Right hindlimb (tissue), 1 donor: Measurements from ENCODE around the gene ST7L.
"Not testable (repeated sequence)": the region's sequence is repeated elsewhere in the genome, so short reads cannot be mapped to it uniquely, and the experiment has no call there.

ENCODE experiments used
- DNase-seq: peaks from one replicate; pipeline ENCODE4 v3.0.0-alpha.2; 2018

ST7L gene

DNA sequence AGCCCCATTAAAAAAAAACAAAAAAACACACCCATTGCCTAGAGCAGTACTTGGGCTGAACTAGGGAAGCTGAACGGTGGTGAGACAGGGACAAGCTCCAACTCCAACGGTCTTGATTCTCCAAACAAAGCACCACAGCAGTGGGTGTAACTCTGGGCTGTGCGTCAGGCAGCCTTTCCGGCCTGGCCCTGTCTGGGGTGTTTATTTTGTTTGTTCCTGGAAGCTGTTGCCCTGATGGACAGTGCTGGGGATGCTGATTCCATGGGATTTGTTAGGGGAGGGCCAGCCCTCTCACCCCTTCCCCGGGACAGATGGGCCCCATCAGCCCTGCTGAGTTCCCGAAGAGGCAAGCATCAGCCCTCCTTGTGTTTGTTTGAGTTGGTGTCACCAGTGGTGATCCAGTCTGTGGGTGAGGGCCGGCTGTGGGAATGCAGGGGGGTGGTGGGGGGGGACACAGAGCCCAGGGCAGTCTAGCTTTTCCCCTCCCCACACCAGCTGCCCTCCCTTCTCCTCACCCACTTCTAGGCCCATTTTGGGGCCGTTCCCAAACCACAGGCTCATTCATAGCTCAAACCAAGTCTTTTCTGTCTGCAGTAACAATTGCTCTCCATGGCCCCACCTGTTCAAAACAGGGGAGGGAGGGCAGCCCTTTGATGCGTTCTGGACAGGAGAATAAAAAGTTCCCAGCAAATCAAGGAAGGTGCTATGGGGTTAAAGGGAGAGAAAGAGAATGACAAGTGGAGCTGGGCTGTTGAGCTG is 105.7 kb downstream of the ST7L start:
- DNase-seq = no peak

GRCh38 chr1:112511897-112512296 is 107.0 kb downstream of the ST7L start:
- no peak for DNase-seq

DNA sequence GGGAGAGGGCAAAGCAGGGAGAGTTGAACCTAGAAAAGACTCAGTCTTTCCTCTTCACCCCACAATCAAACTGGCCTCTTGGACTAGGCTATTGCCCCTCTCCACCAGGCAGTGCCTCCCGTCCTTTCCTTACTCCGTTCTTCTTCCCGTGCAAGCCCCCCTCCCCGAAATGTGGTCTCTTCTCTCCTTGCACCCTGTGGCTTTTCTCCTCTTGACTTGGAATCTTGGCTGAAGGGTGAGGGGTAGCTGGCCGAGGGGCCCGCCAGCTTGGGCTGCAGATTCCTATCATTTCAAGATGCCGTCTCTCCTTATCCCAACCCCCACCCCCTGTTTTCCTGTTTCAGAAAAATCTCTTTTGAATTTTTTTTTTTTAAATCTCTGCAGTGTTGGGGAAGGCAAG is 108.6 kb downstream of the ST7L start:
- DNase-seq = no peak

DNA sequence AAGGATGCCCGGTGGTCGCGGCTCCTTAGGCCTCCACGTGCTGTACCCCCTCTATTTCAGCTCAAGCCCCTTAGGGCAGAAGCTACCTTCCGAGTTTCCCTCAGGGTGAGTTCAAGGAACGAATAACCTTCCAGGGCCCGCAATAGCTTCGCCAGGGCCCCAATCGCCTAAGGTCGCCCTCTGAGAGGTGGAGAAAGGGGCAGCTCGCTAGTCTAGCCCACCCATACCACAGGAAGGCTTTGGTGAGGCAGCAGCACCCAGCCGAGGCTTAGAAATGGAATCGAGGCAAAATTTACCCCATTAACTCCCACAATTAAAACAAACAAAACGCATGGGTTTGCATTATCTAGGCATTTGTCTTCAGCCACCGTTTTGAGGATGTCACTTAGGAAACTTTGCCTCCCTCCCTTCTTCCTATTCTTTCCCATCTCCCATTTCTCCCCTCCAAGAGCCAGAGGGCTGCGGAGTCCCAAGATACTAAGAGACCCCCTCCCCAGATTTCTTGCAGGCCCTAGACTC is 109.2 kb downstream of the ST7L start:
- no peak for DNase-seq

- peak; percentile 51 for DNase-seq
These were observed 109.8 kb downstream of the ST7L start for GRCh38 chr1:112509005-112509659.

- peak; percentile 47 for DNase-seq
These were observed 110.5 kb downstream of the ST7L start, which contains the start of gene WNT2B for GRCh38 chr1:112508278-112509004. Gene WNT2B, plus strand, starts transcription at chr1:112508965. Its CDS starts 298 bp downstream, at chr1:112509263.

- peak; percentile 68 for DNase-seq
These were observed 111.0 kb downstream of the ST7L start for GRCh38 chr1:112507921-112508277.

DNA sequence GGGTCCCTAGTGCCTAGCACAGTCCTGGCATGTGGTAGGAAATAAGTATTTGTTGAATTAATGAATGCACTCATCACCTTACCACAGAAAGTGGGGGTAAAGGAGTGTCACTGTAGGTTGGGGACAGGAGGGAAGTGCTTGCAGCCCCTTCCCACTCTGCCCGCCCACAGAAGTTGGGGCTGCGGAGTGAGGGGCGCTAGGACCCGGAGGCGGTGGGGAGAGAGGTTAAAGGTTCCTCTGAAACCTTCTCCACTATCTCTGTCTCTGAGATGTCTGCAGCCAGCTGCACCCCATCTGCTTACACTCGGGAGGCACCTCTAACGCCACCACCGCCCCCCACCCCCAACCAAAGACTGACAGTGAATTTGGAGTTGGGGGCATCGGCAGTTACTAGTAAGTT is 111.6 kb downstream of the ST7L start:
- no peak for DNase-seq

DNA sequence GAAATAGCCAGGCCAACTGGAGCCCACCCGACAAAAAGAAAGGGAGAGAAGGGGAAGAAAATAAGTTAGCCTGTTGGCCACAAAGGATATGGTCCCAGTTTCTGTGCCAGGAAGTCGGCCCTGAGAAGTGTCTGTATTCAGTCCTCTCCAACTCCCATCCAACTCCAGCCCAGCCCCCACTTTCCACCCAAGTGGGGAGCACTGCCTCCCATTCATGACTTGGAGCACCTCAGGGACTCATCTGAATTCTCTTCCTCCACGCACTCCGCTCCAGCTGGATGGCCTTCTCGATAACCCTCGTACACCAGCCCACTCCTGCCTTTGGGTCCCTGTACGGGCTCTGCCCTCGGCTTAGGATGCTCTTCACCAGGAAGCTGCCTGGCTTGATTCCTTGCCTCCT is 112.2 kb downstream of the ST7L start:
- DNase-seq = no peak

DNA sequence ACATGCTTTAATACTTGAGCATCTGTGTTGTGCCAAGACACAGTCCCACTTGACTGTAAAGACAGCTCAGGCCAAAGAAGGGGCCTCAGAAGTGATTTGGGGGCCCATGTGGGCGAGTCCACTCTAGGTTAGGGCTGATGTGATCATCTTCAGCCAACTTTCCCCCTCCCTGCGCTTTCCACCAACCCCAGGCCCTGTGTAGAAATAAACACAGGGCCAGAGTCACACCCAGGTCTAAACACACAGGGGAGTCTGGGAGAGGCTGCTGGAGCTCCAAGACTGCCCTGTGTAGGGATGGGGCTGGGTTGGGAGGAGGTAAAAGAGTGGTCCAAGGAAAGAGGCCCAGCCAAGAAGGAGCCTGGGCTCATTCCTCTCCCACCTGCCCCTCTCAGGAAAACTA is 112.6 kb downstream of the ST7L start:
- DNase-seq = peak; percentile 61

DNA sequence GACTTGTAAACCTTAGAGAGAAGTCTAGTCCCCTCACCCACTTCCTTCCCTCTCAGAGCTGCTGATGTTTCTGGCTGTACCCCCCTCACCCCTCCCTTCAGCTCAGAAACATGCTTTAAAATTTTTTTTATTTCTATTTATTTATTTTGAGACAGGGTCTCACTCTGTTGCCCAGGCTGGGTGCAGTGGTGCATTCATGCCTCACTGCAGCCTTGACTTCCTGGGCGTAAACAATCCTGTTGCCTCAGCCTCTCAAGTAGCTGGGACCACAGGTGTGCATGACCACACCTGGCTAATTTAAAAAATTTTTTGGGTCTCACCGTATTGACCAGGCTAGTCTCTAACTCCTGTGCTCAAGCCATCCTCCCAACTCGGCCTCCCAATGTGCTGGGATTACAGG is 113.1 kb downstream of the ST7L start:
- no peak for DNase-seq

DNA sequence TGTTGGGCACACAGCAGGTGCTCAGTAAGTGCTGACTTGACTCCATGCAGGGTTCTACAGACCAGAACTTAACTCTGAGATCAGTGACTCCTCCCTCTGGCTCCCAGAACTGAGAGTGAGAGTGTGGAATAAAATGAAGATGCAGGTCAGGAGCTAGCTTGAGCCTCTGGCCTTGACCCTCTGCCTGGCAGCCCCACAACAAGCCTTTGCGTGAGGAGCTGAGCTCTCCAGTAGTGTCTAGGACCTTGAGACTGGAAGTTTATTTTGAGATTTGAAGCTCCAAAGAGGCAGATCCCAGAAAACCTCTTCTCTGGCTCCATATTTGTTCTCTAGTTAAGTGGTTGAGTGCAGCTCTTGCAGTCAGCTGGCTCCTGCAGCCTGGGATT is 113.5 kb downstream of the ST7L start:
- DNase-seq = no peak

- peak; percentile 53 for DNase-seq
These were observed 114.1 kb downstream of the ST7L start for GRCh38 chr1:112504661-112505399.

GRCh38 chr1:112504001-112504660 is 114.8 kb downstream of the ST7L start:
- DNase-seq = peak; percentile 48

- DNase-seq = peak; percentile 46
These were observed 116.1 kb downstream of the ST7L start for GRCh38 chr1:112502826-112503225.

- peak; percentile 84 for DNase-seq
These were observed 116.9 kb downstream of the ST7L start for GRCh38 chr1:112501810-112502641.

GRCh38 chr1:112496290-112496689 is 122.7 kb downstream of the ST7L start:
- DNase-seq = no peak

GRCh38 chr1:112493351-112493750 is 125.6 kb downstream of the ST7L start:
- DNase-seq = no peak

DNA sequence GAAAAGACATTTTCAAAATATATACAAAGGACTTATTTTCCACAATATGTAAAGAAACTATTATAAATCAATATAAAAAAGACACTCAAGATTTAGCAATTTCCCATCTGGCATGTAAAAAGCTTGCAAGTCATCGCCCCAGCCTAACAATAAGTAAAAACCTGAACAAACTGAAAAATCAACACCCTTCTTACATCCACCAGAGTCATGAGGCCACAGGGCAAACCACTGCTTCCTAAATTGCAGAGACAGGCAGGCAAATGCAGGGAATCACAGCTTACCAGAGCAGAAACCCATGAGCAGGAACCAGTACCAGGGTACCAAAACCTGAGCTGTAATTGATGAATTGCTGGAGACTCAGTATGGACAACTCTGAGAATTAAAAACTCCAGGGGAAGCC is 126.9 kb downstream of the ST7L start:
- no peak for DNase-seq

GRCh38 chr1:112488141-112488540 is 130.8 kb downstream of the ST7L start:
- DNase-seq = no peak

DNA sequence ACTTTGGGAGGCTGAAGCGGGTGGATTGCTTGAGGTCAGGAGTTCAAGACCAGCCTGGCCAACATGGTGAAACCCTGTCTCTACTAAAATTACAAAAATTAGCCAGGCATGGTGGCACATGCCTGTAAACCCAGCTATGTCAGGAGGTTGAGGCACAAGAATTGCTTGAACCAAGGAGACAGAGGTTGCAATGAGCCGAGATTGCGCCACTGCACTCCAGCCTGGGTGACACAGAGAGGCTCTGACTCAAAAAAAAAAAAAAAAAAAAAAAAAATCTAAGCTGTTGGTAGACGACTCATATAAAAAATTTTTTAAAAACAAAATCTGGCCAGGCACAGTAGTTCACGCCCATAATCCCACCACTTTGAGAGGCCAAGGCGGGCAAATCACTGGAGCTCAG is 131.3 kb downstream of the ST7L start:
- DNase-seq = not testable (repeated sequence)
